ENCODE results near the gene ATG16L2.
A peak's percentile ranks its signal among the peaks of the same experiment; 100 is the strongest.
"Not testable (repeated sequence)": the region's sequence is repeated elsewhere in the genome, so short reads cannot be mapped to it uniquely, and the experiment has no call there.

ATG16L2 gene

DNA sequence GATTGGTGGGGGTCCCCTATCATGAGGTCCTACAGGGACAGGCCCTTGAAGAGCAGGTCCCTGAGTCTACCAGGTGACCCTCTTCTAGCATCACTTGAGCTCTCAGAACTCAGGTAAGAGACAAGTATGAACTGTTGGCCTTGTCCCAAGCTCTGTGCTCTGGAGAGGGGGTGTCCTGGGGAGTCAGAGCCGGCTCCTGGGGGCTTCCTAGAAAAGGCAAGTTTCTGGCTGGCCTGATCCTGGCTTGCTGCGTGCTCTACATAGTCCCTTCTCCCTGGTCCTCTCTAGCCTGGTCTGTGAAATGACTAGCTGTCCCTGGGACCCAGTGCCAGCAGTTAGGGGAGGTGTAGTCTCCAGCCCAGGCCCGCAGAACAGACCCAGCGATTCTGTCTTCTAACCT is 11.4 kb downstream of the ATG16L2 start:
- no peak for DNase-seq (ENCODE audit: low read depth)

DNA sequence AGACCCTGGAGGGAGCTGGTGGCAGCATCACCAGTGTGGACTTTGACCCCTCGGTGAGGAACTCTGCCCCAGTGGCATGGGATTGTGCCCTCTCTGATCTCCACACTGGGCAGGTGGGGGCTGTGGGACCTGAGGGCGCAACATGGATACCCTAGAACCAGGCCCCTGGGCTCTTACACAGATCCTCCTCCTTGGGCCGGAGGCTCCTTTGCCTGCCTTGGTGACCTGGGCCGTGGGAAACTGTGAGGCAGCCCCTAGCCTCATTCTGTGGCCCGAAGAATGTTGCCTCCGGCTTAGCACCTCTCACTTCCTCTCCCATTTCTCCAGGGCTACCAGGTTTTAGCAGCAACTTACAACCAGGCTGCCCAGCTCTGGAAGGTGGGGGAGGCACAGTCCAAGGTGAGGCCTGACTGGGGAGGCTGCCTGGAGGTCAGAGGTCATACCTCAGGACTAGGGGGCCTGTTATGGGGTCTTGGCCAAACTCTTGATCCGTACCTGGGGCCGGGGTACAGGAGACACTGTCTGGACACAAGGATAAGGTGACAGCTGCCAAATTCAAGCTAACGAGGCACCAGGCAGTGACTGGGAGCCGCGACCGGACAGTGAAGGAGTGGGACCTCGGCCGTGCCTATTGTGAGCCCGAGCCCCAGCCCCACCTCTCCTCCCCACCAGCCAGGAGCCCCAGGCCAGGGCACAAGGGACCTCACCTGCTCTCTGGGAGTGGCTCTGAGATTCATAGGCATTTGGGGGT is 12.2 kb downstream of the ATG16L2 start:
- DNase-seq (ENCODE audit: low read depth) = no peak

DNA sequence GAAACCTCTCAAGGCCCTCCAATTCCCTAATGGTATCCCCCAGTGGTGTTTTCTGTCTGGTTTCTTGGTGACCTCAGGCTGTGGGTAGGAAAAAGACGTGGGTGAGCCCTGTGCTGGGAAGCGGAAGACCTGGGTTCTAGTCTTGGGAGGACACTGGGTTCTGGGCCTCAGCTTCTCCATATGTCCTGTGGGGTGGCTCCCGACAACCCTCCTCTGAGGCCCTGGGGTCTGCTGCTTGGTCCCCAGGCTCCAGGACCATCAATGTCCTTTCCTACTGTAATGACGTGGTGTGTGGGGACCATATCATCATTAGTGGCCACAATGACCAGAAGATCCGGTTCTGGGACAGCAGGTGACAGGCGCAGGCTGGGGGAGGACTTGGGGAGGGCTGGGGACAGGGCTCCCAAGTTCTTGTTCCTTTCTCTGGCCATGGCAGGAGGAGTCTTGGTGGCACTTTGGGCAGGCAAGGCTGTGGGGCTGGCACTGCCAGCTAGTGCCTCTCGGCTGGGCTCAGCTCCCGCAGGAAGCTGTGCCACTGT is 12.8 kb downstream of the ATG16L2 start:
- DNase-seq (ENCODE audit: low read depth) = no peak

DNA sequence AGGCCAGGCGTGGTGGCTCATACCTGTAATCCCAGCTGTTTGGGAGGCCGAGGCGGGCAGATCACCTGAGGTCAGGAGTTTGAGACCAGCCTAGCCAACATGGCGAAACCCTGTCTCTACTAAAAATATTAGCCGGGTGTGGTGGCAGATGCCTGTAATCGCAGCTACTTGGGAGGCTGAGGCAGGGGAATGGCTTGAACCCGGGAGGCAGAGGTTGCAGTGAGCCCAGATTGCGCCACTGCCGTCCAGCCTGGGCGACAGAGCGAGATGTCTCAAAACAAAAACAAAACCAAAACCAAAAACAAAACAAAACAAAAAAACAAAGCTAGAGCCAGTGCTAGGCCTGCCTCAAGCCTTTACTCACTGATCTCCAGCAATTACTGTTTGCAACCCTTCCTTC is 13.4 kb downstream of the ATG16L2 start:
- DNase-seq (ENCODE audit: low read depth) = not testable (repeated sequence)

DNA sequence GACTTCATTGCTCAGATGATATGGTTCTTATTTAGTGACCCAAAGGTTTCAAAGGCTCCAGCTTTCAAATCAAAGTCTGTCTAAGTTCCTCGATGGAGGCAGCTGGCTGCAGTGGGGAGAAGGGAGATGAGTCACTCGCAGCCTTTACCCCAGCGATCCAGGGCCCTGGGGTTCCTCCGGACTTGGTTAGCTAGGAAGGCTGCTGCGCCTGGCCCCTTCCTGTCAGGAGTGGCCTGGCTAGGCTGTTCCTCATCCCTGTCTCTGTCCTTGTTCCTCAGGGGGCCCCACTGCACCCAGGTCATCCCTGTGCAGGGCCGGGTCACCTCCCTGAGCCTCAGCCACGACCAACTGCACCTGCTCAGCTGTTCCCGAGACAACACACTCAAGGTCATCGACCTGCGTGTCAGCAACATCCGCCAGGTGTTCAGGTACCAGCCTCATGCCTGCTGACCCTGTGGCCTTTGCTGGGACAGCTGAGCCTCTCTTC is 13.9 kb downstream of the ATG16L2 start:
- peak; percentile 60 for DNase-seq (ENCODE audit: low read depth)

DNA sequence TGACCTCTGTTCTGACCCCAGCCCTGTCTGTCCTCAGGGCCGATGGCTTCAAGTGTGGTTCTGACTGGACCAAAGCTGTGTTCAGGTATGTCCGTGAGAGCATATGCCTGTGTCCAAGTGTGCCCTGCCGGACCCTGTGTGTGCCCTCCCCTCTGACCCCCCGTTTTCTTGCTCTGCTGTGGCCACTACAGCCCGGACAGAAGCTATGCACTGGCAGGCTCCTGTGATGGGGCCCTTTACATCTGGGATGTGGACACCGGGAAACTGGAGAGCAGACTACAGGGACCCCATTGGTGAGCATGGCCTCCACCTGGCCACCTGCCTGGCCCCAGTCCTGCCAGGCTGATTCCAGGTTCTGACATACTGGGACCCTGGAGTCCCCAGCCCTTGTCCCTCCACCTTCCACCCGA is 14.5 kb downstream of the ATG16L2 start:
- no peak for DNase-seq (ENCODE audit: low read depth)

DNA sequence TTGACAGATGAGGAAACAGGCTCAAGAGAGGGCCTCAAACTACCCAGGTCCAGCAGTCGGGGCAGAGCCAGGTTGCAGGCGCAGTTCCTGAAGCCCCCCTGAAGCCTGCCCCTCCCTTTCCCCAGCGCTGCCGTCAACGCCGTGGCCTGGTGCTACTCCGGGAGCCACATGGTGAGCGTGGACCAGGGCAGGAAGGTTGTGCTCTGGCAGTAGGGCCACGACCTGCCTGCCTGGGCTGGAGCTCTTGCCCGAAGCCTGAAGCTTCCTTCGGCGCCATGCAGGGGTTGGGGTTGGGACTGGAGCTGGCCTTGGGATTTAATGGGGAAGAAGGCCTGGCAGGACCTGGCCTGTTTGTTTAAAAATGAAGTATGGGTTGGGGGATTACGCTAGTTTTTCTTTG is 15.0 kb downstream of the ATG16L2 start:
- DNase-seq (ENCODE audit: low read depth) = no peak

DNA sequence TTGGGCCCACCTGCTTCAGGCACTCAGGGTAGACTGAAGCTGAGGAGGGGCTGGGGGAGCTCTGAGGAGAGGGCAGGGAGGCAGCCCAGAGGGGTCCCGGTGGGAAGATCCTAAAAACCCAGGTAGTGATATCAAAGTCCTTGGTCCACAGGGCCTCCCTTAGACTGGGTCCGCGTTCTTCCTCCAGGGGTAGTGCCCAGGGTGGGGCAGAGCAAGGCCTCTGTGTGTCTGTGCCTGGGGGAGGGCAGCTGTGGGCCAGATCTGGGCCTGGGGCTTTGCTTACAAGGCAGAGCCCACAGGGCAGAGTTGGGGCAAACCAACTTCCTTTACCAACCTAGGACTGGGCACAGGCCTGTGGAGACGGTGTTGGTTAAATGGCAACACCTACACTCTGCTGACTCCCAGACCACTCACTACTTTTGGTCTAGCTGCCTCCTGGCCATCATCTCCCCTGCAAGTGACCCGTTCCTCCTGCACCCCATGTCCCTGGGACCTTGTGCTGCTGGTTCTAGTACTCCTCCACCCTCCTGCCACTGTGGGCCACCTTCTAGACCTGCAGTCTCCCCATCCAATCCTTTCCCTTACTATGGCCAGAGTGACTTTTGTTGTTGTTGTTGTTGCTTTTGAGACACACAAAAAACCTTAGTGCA is 15.8 kb downstream of the ATG16L2 start:
- no peak for DNase-seq (ENCODE audit: low read depth)

DNA sequence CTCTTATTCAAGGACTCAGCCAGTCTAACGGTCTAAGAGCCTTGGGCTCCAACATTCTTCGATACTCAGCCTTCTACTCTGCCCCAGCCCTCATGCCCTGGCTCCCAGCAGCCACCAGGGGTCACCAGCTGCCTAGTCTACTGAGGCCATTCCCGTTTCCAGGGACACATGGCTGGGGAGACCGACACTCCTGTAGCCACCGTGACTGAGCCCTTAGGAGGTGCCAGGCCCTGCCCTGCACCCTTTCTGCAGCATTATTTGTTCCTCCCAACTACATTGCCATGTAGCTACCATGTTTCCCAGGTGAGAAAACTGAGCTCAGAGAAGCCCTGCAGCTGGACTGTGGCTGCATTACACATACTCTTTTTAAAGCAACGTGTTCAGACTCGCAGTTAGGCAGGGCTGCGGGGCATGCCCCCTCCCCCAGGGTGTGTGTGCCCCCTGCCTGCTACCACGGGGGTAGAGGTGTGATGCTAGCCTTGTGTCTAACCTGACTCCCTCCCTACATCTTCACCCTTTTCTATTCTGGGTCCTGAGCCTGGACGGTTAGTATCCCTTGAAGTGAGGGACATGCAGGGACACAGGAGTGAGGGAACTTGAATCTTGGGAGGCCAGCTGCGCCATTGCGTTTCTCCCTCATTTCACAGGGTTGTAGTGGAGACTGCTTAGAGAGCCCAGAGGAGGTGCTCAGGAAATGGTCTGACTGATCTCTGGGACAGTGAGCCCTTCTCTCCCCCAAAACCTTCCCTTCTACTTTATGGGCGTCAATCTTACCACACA is 17.5 kb downstream of the ATG16L2 start:
- peak; percentile 83 for DNase-seq (ENCODE audit: low read depth)

DNA sequence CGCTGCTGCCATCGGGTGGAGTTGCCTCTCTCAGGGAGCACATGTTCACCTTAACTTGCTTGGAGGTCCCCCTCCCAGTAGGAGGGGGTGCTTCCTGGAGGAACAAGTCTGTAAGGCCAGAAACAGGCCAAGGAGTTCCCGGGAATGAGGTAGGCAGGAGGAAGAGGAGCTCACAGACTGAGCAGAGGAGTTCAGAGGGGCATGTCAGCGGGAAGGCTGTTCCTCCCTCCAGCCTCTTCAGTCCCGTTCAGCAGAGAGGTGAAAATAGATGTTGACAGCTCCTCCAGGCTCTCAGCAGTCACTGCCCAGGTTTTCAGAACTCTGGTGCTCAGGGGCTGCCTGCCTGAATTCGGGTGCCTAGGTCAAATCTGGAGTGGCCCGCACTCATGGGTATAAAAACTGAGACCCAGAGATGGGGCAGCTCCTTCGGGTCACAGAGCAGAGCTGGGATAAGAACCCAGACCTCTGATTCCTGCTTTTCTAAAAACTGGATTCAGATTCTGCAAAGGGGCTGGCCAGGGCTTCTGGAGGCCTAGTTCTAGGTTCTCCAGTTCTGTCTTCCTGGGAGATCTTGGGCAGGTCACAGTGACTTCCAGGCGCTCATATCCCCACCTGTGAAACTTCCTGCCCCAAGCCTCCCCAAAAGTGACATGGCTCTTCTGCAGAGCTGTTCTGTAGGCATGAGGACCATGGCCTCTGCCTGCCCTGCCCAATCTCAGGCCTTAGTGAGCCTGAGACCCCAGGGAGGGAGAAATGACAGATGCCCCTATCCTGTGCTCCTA is 18.3 kb downstream of the ATG16L2 start:
- no peak for DNase-seq (ENCODE audit: low read depth)

DNA sequence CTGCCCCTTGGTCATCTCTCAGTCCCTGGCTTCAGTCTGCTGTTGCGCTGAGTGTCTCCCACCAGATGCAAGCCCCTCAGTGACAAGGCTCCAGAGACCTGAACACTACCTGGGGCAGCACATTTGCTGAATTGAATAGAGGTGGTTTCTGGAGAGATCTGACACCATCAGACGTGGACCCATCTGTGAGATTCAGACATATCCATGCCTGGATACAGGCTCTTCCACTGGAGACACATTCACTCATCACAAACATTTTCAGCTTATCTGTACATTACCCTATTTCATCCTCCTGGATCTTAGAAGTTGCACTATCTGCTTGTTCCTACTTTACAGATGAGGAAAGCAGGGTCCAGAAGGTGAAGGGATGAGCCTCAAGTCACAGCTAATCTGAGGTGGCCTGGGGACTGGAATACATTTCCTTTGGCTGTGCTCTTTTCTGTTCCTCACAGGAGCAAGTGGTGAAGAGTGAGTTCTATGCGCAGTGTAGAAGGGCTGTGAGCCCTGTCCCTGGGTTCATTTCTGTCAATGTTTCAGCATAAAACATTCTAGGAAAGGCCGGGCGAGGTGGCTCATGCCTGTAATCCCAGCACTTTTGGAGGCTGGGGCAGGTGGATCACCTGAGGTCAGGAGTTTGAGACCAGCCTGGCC is 19.0 kb downstream of the ATG16L2 start:
- DNase-seq (ENCODE audit: low read depth) = no peak

DNA sequence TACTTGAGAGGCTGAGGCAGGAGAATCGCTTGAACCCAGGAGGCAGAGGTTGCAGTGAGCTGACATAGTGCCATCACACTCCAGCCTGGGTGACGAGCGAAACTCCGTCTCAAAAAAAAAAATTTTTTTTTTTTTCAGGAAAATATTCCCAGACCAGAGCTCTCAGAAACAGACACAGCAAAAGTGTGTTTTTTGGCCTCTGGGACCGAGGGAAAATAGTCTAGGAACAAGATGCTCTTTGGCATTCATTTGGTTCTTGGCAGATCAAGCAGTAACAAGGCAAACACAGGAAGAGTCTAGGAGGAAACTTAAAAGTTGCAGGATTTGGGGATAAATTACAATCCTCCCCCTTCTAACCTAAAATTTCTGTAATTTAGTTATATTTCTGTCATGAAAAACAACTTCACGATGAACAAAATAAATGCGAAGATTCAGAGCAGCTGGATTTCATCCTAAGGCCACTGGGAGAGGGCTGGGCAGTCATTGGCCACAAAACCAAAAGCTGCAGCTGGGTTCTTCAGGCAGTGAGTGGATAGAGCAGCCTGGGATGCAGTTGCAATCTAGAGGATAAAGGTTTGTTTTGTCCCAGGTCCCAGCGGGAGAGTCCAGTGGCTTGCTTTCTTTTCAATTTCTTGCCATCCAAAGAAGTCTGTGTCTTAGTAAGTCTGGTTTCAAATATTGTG is 19.7 kb downstream of the ATG16L2 start:
- no peak for DNase-seq (ENCODE audit: low read depth)

DNA sequence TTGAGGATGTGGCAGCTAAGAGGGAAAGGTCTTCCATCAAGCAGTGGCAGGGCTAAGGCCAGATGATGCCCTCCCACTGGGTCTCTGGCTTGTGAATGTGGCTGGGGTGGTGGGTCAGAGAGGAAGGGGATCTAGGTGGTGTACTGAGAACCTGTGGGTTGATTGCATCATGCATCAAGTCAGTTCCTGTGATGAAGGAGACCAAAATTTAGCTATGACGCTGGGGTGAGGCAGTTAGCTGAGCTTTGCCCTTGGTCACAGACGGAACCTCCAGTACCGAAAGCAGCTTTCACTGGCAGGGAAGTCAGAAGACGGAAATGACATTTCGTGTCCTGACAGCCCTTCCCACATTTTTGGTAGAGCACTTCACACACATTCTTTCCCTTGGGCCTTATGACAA is 20.7 kb downstream of the ATG16L2 start:
- no peak for DNase-seq (ENCODE audit: low read depth)

DNA sequence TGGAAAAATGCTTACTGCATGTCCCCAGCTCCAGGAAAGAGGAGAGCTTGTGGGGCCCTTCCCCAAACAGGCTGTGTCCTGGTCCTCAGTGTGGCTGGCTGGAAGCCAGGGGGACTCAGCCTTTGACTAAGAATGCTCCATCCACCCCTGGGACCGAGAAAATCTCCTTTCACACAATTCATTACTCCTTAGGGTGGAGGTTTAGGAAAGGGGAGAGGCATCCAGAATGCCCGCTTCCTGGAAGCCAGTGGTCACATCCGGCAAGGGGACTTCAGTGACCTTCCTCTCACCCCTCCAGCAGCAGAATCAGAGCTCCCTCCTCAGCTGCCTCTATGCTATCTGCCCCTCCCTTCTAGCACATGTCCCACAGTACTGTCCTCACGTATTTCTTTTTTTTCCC is 21.9 kb downstream of the ATG16L2 start:
- DNase-seq (ENCODE audit: low read depth) = no peak

DNA sequence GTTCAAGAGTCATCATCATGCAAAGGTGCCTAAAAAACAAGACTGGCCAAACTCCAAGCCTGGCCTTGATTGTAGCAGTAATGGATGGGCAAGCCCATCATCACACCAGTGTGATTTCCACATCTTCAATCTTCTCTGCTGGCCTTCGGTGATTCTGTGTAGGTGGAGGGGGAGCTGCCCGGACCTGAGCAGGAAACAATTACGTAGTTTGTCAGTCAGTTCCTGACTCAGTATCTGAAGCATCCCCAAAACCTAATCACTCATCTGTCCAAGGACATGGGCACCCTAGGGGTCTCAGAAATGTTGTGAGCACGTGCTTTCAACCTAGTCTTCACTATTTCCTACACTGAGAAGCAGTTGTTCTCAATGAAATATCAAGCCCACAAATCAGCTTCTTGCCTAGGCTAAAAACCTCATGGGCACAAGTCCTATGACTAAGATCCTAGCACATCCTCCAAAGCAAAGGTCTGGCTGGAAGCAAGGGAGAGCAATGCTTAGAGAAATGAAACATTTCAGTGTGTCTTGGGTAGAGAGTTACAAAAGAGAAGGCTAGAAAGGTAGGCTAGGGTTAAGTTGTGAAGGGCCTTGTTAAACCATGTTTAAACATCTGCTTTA is 24.6 kb downstream of the ATG16L2 start:
- DNase-seq (ENCODE audit: low read depth) = peak; percentile 46

DNA sequence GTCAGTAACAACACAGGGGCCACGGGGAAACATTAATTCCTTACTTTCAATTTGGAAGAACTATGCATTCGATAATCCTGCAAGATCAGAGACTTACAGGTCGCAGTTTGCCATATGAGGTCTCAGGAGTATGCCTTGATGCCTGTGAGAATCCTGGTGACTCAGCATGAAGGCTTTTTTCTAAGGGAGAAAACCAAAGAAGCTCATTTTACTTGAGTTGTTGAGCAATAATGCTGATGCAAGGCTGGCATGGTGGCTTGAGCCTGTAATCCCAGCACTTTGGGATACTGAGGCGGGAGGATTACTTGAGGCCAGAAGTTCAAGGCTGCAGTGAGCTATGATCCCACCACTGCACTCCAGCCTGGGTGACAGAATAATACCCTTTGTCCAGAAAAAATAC is 26.6 kb downstream of the ATG16L2 start:
- peak; percentile 86 for DNase-seq (ENCODE audit: low read depth)

DNA sequence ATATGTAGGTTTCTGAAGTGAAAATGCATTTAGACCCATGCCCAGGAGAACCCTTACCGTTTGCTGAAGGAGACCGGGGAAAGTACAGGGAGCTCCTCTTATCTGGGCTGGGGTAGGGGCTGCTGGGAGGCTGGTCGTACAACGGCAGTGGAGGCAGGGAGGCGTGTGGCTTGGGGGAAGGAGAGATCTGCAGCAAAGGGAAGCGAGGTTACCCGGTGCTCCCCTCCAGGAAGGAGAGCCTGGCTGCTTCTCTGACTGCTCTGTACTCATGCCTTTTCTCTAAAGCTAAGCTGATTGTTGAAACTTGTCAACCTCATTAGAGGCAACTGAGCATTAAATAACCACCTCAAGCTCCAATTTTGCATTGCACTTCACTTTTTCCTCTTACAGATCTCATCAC is 27.2 kb downstream of the ATG16L2 start:
- no peak for DNase-seq (ENCODE audit: low read depth)

DNA sequence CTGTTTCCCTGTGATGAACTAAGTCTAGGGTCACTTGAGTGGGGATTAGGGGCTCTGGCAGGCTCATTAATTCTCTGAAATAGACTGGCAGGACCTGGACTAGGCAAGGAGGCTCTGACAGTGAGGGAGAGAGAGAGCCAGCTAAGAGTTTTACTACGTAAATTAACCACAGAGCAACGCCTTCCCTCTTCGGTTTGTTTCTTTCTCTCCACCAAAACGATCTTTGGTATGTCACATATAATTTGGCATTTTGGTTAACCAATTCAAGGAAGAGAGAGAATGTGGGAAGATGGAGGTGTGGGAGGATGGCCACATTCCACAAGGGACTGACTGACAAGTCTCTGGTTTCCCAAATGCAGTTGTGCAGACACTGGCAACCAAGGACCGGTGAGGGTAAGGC is 27.9 kb downstream of the ATG16L2 start:
- DNase-seq (ENCODE audit: low read depth) = no peak

DNA sequence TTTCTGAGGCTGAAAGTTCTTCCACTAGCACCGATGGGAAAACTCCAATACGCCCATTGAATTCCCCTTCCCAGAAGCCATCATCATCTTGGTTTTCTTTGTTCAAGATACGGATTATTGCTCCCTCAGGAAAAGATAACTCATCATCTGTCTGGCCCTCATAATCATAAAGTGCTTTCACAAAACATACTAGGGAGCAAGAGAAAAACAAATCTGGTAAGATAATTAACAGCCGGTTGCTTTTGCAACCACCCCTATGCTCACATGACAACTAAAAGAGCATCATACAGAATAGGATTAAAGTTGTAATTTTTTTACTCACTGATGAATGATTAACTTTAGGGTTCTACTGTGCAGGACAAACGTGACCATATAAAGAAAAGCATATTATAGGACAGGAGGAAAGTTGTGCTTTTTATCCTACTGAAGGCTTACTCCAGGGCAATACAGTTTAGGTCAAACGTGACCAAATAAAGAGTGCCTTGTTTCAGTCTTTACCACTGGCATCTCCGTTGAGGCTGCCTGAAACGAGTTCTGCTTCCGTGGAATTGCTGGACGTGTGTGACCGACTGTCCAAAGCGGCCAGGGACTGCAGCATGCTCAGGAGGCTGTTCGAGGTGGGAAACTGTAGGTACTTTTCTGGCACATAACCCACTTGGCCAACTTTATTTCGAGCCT is 28.6 kb downstream of the ATG16L2 start:
- no peak for DNase-seq (ENCODE audit: low read depth)

DNA sequence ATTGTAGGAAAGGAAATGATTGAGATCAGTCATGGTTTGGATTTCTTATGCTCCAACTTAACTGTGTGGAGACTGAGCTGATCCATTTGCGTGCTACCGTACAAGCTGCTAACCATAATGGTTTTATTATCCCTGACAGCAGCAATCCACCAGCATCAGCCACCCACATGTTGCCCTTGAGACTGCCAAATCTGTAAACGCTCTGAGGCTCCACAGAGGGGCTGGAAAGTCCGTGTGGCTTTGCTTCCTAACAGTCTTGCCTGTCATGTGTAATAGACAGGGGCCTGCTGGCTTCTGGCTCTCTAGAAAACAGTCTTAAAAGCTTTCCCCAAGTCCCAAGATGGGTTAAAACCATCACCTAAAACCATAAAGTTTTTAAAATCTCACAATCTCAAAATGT is 30.1 kb downstream of the ATG16L2 start:
- DNase-seq (ENCODE audit: low read depth) = no peak

Measured in ELR (cell line).